ENCODE results near the gene PCDHGB4.
A peak's percentile ranks its signal among the peaks of the same experiment; 100 is the strongest.
"Not testable (repeated sequence)": the region's sequence is repeated elsewhere in the genome, so short reads cannot be mapped to it uniquely, and the experiment has no call there.

Gene PCDHGB4

GRCh38 chr5:141387557-141388311 is at the start of gene PCDHGB4:
PCDHGB4 (plus strand) TSS chr5:141387698; CDS start chr5:141387885, 187 bp downstream.
- peak; percentile 62 for TF ChIP-seq CTCF (IDR thresholded peaks at IDR 0.05; ENCODE audit: low read depth, low read length)
- DNase-seq (ENCODE audit: low read depth in 2 of 2): peak; percentile 52 to 69
- peak within 1 kb of the TSS; percentile 16 to 42 for H3K4me3 ChIP-seq (replicated peaks in 1 of 2; ENCODE audit: low read depth in 2 of 2, low read length in 2 of 2)

GRCh38 chr5:141338538-141339306 is 48.8 kb upstream of the PCDHGB4 start, which contains the start of gene PCDHGA2:
PCDHGA2 (plus strand) TSS chr5:141338760.
- peak; percentile 49 for TF ChIP-seq CTCF (IDR thresholded peaks at IDR 0.05; ENCODE audit: low read depth, low read length)
- DNase-seq (ENCODE audit: low read depth in 2 of 2): peak; percentile 54 to 73
- peak within 1 kb of the TSS; percentile 29 to 33 for H3K4me3 ChIP-seq (replicated peaks in 1 of 2; ENCODE audit: low read depth in 2 of 2, low read length in 2 of 2)

- not testable (repeated sequence) for DNase-seq (ENCODE audit: low read depth in 2 of 2); H3K4me3 ChIP-seq (replicated peaks in 1 of 2; ENCODE audit: low read depth in 2 of 2, low read length in 2 of 2)
Observed at GRCh38 chr5:141340781-141341354, 46.6 kb upstream of the PCDHGB4 start.

GRCh38 chr5:141342773-141343172 is 44.7 kb upstream of the PCDHGB4 start:
- DNase-seq (ENCODE audit: low read depth in 2 of 2): no peak
- H3K4me3 ChIP-seq (replicated peaks in 1 of 2; ENCODE audit: low read depth in 2 of 2, low read length in 2 of 2): no peak overlapping the region
- TF ChIP-seq CTCF (IDR thresholded peaks at IDR 0.05; ENCODE audit: low read depth, low read length): no peak

GRCh38 chr5:141343242-141343952 is 44.1 kb upstream of the PCDHGB4 start, which contains the start of gene PCDHGA3:
PCDHGA3 (plus strand) TSS chr5:141343829; CDS start chr5:141344034, 205 bp downstream.
- peak; percentile 46 for TF ChIP-seq CTCF (IDR thresholded peaks at IDR 0.05; ENCODE audit: low read depth, low read length)
- DNase-seq (ENCODE audit: low read depth in 2 of 2): peak; percentile 59 to 73
- peak within 1 kb of the TSS; percentile 25 to 35 for H3K4me3 ChIP-seq (replicated peaks in 1 of 2; ENCODE audit: low read depth in 2 of 2, low read length in 2 of 2)

GRCh38 chr5:141343953-141344463 is 43.5 kb upstream of the PCDHGB4 start:
- H3K4me3 ChIP-seq (replicated peaks in 1 of 2; ENCODE audit: low read depth in 2 of 2, low read length in 2 of 2): peak overlapping the region; percentile 25 to 35
- DNase-seq (ENCODE audit: low read depth in 2 of 2): no peak
- TF ChIP-seq CTCF (IDR thresholded peaks at IDR 0.05; ENCODE audit: low read depth, low read length): no peak
